Activated T-cell treated with anti-CD3 and anti-CD28 coated beads, Interleukin-2, amount 50 U/mL, for 24 hours (primary cell): ENCODE measurements around the gene GRID1.

Experiments used
- DNase-seq: peaks from one replicate; pipeline ENCODE4 v3.0.0-alpha.2; 2020
- H3K27ac Mint-ChIP-seq: 2 replicates; pipeline ENCODE4 v1.8.0; 2020; ENCODE audit warnings: mild to moderate bottlenecking, mixed read lengths
- H3K27me3 Mint-ChIP-seq: 2 replicates; pipeline ENCODE4 v1.8.0; 2020; ENCODE audit warnings: mixed read lengths
- H3K36me3 Mint-ChIP-seq: 2 replicates; pipeline ENCODE4 v1.8.0; 2020; ENCODE audit warnings: low read depth, mixed read lengths
- H3K4me1 Mint-ChIP-seq: 2 replicates; pipeline ENCODE4 v1.8.0; 2020; ENCODE audit warnings: low read depth, mixed read lengths
- H3K4me3 Mint-ChIP-seq: 2 replicates; pipeline ENCODE4 v1.8.0; 2020; ENCODE audit warnings: mild to moderate bottlenecking, moderate library complexity, mixed read lengths
- H3K9me3 Mint-ChIP-seq: 2 replicates; pipeline ENCODE4 v1.8.0; 2020; ENCODE audit warnings: mixed read lengths

The GRID1 gene

DNA sequence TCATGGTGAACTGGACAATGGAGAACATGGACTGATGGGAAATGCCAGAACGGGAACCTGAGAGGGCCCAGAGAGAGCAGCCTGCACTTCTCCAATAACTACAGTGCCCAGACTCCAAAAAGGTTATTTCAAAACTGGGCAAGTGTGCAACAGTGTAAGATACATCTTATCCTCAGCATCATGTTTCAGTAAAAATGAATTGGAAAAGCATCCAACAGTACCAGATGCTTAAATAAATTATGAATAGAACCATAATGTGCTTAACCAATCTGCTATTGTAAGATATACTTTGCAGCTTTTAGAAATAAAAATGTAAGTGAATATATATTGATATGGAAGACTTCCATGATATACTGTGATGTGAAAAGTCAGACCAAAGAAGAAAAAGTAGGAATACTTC lies 303.3 kb downstream of the GRID1 start:
- H3K9me3 Mint-ChIP-seq, result no peaks in the 10 kb centered on the region
- H3K4me1 Mint-ChIP-seq, result no peaks in the 10 kb centered on the region
- H3K27me3 Mint-ChIP-seq, result peaks cover 12% of the 10 kb centered on the region
- no peak overlapping the region for H3K27ac Mint-ChIP-seq
- H3K36me3 Mint-ChIP-seq, result no peaks in the 10 kb centered on the region
- no peak for DNase-seq
- H3K4me3 Mint-ChIP-seq, result no peak overlapping the region

DNA sequence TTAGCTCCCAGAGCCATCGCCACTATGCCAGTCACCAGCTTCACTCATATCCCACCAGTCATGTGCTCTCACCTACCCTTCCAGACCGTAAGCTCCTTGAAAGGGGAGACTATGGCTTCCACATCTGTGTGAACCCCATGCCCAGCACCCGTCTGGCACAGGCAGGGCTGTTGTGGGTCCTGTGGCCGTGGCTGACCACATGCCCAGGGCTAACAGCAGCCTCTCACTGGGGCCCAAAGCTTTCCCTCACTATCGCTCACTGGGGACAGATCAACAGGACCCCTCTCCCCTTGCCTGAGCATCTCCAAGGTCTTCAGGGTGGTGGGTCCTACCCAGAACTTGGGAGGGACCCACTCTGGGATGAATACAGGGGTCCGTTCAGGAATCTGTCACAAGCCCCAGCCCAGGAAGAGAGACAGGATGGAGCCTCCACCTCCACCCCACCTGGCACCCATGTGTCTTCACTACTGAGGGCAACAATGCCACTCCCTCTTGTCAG lies 303.9 kb downstream of the GRID1 start:
- Mint-ChIP-seq H3K27ac (no peak overlapping the region), H3K9me3 (no peaks in the 10 kb centered on the region), H3K27me3 (peaks cover 15% of the 10 kb centered on the region), H3K36me3 (no peaks in the 10 kb centered on the region), H3K4me1 (no peaks in the 10 kb centered on the region), H3K4me3 (no peak overlapping the region)
- DNase-seq, result no peak

DNA sequence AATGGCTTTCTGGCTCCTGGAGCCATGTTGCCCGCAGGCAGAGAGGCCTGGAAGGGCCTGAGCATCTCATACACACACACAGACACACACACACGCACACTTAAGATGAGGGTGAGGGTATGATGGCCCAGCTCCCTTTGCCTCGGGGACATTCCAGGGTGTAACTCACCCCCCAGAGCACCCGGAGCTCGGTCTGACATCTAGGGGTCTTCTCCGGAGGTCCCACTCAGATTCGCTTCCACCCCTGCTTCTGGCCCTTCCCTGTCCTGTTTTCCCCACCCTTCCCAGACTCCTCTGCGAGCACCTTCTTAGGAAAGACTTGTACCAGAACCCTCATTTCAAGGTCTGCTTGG lies 304.4 kb downstream of the GRID1 start:
- H3K4me3 Mint-ChIP-seq, result no peak overlapping the region
- no peak for DNase-seq
- H3K36me3 Mint-ChIP-seq, result no peaks in the 10 kb centered on the region
- no peaks in the 10 kb centered on the region for H3K4me1 Mint-ChIP-seq
- no peak overlapping the region for H3K27ac Mint-ChIP-seq
- no peaks in the 10 kb centered on the region for H3K9me3 Mint-ChIP-seq
- H3K27me3 Mint-ChIP-seq, result peaks cover 20% of the 10 kb centered on the region

DNA sequence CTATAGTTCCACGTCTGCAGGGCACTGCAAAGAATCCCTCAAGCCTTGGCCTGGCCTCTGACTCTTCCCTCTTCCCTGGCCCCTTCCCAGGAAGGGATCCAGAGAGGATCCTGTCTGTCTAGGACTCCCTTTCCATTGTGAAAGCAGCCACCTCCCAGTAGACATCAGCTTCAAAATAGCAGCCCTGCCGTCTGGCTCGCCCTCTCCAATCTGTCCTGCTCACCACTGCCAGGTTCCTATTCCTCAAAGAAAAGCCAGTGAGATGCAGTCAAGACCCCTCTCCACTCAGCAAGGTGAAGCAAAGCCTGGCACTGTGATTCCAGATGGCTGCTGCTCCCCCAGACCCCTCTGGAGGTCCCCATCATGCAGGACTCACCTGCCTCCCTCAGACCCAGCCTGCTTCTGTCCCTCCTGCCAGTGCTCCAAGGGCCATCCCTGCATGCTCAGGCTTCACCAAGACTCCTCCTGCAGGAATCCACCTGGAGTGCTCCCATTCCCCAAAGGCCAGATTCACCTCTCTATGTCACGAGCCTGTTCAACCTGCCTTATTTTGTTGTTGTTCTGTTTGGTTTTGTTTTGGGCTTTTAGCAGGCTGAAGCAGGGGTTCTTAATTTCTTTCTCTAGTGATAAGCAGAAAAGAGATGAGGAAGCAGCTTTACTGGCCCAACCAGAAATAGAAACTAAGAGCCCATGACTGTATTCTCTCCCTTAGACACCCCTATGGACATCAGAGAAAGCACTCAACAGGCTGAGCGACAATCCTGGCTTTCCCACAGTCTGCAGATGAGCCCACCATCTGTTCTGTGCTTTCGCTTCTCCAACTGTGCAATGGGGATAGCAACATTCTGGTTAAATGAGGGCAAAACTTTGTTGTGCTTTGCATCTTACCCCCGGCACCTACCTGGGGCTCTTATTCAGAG lies 305.1 kb downstream of the GRID1 start:
- Mint-ChIP-seq H3K27me3 (peaks cover 25% of the 10 kb centered on the region), H3K27ac (no peak overlapping the region), H3K9me3 (no peaks in the 10 kb centered on the region), H3K4me1 (no peaks in the 10 kb centered on the region), H3K36me3 (no peaks in the 10 kb centered on the region), H3K4me3 (no peak overlapping the region)
- DNase-seq, result no peak

DNA sequence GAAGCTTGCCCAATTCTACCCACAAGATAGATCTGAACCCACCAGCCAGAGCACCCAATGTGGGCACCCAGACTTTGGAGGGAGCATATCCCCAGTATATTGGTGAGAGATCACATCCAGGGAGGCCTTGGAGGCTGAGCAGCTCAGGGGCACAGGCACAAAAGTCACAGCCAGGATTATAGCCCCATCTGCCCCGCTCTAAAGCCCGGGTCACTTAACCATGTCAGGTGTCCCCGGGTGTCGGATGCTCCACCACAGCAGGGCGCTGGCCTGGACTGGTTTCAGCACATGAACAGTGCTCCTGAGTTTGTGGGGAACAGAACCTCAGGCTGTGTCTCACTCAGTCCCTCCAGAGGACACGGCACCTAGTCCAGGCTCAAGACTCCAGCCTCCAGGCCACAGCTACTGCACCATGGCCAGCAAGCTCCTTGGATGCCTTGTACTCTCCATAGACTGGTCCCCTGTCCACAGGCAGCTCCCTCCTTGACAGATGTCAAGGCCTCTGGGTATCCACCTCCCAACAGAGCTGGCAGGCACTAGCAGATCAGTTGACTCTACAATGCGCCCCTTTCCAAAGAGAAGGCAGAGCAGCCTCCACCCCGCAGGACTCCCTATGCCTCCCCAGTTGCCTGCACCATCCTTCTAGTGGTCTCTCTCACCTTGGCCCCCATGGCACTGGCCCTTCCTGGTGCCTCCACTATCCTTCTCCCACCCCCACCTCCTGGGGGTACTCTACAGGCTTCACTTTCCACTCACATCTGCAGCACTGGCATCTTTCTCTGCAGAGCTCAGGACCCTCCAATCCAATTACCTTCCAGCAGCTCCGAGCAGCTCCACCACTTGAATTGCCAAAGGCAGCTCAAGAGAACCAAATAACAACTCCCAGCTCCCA lies 306.0 kb downstream of the GRID1 start:
- H3K27me3 Mint-ChIP-seq, result peaks cover 31% of the 10 kb centered on the region
- no peak overlapping the region for H3K27ac Mint-ChIP-seq
- no peaks in the 10 kb centered on the region for H3K36me3 Mint-ChIP-seq
- no peaks in the 10 kb centered on the region for H3K4me1 Mint-ChIP-seq
- no peaks in the 10 kb centered on the region for H3K9me3 Mint-ChIP-seq
- no peak overlapping the region for H3K4me3 Mint-ChIP-seq
- no peak for DNase-seq

DNA sequence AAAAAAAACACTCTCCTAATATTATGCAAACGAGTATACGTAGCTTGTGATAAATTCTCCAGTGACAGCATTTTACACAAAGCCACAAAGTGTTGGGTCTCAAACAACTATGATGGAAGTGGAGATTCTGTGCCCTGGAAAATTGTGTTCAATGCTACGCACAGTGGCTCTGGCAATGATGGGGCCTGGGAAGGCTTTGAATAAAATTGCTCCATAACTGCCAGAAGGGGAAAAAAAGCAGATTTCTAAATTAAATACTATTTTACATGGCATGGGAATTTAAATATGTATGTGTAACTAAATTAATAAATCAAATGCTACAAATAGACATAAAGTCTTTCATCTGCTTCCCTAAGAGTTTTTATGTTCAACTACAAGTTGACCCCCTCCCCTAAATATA lies 306.7 kb downstream of the GRID1 start:
- Mint-ChIP-seq H3K27me3 (peaks cover 34% of the 10 kb centered on the region), H3K4me3 (no peak overlapping the region), H3K4me1 (no peaks in the 10 kb centered on the region), H3K27ac (no peak overlapping the region), H3K9me3 (no peaks in the 10 kb centered on the region), H3K36me3 (no peaks in the 10 kb centered on the region)
- no peak for DNase-seq

DNA sequence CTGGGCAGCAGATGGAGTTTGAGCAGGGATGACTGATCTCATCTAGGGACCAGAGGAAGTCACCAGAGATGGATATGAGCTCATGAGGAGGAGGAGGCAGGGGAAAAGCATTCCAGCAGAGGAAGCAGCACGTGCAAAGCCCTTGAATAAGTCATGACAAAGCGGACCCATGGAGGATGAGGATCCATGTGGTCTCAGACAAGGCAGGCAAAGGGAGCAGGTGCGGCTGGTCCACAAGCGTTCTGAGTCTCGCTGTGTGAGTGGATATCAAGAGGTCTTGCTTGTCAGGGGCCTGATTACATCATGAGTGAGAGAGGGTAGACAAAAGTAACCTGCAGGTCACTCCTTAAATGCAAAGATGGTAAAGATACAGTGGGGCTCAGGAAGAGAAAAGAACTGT lies 307.6 kb downstream of the GRID1 start:
- Mint-ChIP-seq H3K4me3 (no peak overlapping the region), H3K27me3 (peaks cover 36% of the 10 kb centered on the region), H3K9me3 (no peaks in the 10 kb centered on the region), H3K27ac (no peak overlapping the region), H3K4me1 (no peaks in the 10 kb centered on the region), H3K36me3 (no peaks in the 10 kb centered on the region)
- no peak for DNase-seq

DNA sequence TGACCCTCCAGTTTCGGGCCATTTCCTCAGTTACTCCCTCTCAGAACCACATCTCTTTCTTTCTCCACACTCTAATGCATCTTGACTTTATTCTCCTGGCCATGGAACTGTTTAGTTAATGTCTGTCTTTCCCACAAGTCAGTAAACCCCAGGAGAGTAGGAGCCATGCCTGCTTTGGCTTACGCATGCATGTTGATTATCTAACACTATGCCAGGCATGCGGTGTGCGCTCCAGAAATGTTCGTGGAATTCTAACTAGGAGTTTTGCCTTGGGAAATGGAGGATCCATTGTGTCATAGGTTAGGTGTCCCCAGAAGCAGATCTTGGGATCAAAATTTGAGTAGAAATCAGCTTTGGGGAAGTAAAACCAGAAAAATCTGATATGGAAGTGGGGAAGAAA lies 308.9 kb downstream of the GRID1 start:
- H3K27me3 Mint-ChIP-seq, result peaks cover 42% of the 10 kb centered on the region
- no peak overlapping the region for H3K4me3 Mint-ChIP-seq
- H3K27ac Mint-ChIP-seq, result no peak overlapping the region
- no peaks in the 10 kb centered on the region for H3K36me3 Mint-ChIP-seq
- no peak for DNase-seq
- no peaks in the 10 kb centered on the region for H3K4me1 Mint-ChIP-seq
- no peaks in the 10 kb centered on the region for H3K9me3 Mint-ChIP-seq

DNA sequence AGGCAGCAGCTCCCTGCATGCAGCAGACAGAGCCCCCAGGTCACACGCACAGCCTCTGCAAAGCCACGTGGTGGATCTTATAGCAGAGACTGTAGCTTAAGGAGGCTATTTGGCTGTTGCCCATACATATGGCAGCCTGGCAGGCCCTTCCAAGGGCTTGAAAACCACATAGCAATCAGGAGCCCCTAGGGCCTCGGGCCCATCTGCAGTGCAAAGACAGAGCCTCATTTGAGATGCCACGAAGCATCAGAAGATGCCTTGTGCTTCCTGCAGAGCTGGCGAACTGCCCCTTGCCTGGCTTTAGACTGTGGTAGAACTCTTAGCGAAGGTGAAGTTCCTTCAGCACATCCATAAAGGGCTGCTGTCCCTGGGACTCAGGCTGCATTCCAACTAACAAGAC lies 309.9 kb downstream of the GRID1 start:
- H3K4me3 Mint-ChIP-seq, result no peak overlapping the region
- H3K9me3 Mint-ChIP-seq, result no peaks in the 10 kb centered on the region
- no peak for DNase-seq
- H3K27me3 Mint-ChIP-seq, result peaks cover 47% of the 10 kb centered on the region
- no peak overlapping the region for H3K27ac Mint-ChIP-seq
- H3K36me3 Mint-ChIP-seq, result no peaks in the 10 kb centered on the region
- H3K4me1 Mint-ChIP-seq, result no peaks in the 10 kb centered on the region

DNA sequence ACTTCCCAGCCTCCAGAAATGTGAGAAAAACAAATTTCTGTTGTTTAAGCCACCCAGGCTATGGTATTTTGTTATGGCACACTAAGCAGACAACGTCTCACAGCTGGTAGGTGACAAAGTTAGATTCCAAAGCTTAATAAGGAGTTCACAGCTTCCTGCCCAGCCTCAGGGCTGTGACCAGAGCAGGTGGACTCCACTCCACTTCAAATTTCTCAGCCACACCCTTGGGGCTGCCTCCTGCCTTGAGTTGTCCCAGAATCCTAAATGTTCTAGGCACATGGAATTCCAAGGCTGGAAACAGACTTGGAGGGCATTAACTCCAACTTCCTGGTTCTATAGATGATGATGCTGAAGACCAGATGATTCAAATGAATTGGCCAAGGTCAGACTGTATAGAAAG lies 310.7 kb downstream of the GRID1 start:
- no peak for DNase-seq
- Mint-ChIP-seq H3K4me1 (no peaks in the 10 kb centered on the region), H3K9me3 (no peaks in the 10 kb centered on the region), H3K27ac (no peak overlapping the region), H3K27me3 (peaks cover 44% of the 10 kb centered on the region), H3K36me3 (no peaks in the 10 kb centered on the region), H3K4me3 (no peak overlapping the region)

DNA sequence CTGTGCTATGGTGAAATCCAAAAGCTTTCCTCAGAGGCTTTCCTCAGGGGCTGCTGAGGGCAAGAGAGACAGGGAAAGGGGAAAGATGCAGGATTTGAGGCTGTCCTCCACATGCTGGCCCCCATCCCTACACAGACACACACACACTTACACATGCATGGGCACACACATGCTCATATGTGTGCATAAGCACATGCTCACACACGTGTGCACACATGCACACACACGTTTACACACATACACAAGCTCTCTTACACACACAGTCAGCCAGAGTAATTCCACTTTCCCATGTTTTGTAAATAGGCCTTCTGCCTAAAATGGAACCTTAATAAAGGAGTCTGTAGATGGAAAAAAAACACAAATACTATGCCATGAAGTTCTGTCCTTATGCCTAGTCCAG lies 312.9 kb downstream of the GRID1 start:
- no peak overlapping the region for H3K4me3 Mint-ChIP-seq
- H3K4me1 Mint-ChIP-seq, result peaks cover under 1% of the 10 kb centered on the region
- no peaks in the 10 kb centered on the region for H3K36me3 Mint-ChIP-seq
- H3K27ac Mint-ChIP-seq, result no peak overlapping the region
- no peak for DNase-seq
- H3K9me3 Mint-ChIP-seq, result no peaks in the 10 kb centered on the region
- peaks cover 56% of the 10 kb centered on the region for H3K27me3 Mint-ChIP-seq

DNA sequence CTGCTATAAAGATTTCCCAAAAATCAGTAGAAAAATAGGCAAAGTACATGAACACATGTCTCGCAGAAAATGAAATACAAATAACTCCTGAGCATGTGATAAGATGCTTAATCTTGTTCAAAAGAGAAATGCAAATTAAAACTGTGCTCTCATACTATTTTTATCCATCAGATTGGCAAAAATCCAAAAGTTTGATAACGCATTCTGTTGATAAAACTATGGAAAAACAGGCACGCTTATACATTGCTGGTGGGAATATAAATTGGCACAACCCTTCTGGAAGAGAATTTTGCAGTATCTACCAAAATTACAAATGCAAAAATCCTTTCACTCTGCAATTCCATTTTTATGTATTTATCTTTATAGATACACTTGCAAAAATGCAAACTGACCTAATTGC lies 315.0 kb downstream of the GRID1 start:
- no peak overlapping the region for H3K27ac Mint-ChIP-seq
- peaks cover 20% of the 10 kb centered on the region for H3K4me1 Mint-ChIP-seq
- no peak overlapping the region for H3K4me3 Mint-ChIP-seq
- DNase-seq, result no peak
- H3K27me3 Mint-ChIP-seq, result peaks cover 44% of the 10 kb centered on the region
- no peaks in the 10 kb centered on the region for H3K9me3 Mint-ChIP-seq
- H3K36me3 Mint-ChIP-seq, result no peaks in the 10 kb centered on the region

DNA sequence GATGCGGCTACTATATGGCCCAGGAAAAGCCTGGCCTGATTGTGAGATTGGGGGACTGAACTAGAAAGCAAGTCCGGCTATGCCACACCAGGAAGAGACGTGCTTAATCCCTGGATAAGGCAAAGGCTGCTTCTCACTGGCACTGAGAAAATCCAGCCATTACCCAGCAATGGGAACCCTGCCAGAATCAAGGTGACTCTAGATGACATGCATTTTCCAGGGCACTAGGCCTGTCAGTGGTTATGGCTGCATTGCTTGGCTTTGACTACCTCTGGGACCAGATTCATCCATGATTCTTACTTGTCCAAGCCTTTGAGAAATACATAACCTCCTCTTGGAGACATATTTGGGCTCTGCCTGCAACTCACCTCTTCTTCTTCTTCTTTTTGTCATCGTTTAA lies 317.2 kb downstream of the GRID1 start:
- no peak for DNase-seq
- peaks cover 29% of the 10 kb centered on the region for H3K4me1 Mint-ChIP-seq
- peaks cover 43% of the 10 kb centered on the region for H3K27me3 Mint-ChIP-seq
- H3K4me3 Mint-ChIP-seq, result no peak overlapping the region
- no peak overlapping the region for H3K27ac Mint-ChIP-seq
- no peaks in the 10 kb centered on the region for H3K9me3 Mint-ChIP-seq
- H3K36me3 Mint-ChIP-seq, result no peaks in the 10 kb centered on the region

DNA sequence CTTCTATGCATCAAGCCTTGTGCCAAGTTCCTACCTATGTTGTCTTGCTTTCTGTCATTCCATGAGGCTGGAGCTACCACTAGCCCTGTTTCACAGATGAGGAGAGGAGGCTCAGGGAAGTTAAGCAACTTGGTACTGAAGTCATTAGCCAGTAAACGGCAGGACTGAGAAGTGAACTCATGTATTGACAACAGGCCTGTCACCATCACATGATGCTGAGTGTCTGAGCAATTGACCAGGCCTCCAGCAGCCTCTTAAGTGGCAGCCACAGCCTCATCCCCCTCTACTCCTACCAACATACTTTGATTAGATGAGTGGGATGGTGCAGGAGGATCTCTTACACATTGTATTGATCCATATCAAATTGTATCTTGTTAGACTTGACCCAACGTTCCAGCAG lies 317.6 kb downstream of the GRID1 start:
- H3K9me3 Mint-ChIP-seq, result no peaks in the 10 kb centered on the region
- H3K27me3 Mint-ChIP-seq, result peaks cover 46% of the 10 kb centered on the region
- H3K36me3 Mint-ChIP-seq, result no peaks in the 10 kb centered on the region
- H3K4me1 Mint-ChIP-seq, result peaks cover 29% of the 10 kb centered on the region
- H3K4me3 Mint-ChIP-seq, result no peak overlapping the region
- DNase-seq, result no peak
- no peak overlapping the region for H3K27ac Mint-ChIP-seq

DNA sequence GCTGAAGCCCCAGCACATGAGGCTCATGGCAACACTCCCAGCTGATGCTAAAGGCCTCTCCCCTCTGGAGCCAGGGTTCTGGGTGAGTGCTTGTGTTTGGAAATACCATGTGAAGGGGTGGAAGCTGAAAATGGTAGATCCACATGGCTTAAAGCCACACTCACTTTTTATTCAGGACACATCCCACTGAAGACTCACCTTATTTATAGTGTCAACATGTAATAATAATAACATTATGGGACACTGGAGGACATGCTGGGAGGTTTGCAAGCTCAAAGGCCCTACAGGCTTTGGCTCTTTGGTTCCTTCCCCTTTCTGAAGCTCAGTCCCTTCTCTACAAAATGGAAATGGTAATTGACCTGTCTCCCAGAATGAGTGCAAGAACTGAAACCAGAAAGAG lies 318.0 kb downstream of the GRID1 start:
- peaks cover 29% of the 10 kb centered on the region for H3K4me1 Mint-ChIP-seq
- no peaks in the 10 kb centered on the region for H3K36me3 Mint-ChIP-seq
- no peak for DNase-seq
- no peak overlapping the region for H3K27ac Mint-ChIP-seq
- H3K4me3 Mint-ChIP-seq, result no peak overlapping the region
- no peaks in the 10 kb centered on the region for H3K9me3 Mint-ChIP-seq
- H3K27me3 Mint-ChIP-seq, result peaks cover 44% of the 10 kb centered on the region
